GM18499 (cell line): ENCODE measurements around the gene RECK.
"Not testable (repeated sequence)": the region's sequence is repeated elsewhere in the genome, so short reads cannot be mapped to it uniquely, and the experiment has no call there.

Experiments used
- ATAC-seq: cut with Tn5 transposase; IDR thresholded peaks from one replicate; pipeline ENCODE4 v1.9.1; 2021; ENCODE audit warnings: moderate number of reproducible peaks; ENCODE audit not compliant: insufficient read depth, unreplicated experiment

Gene RECK

GRCh38 chr9:36102742-36103495 lies 66.2 kb downstream of the RECK start:
- ATAC-seq, result peak; percentile 68

- no peak for ATAC-seq
Measured at GRCh38 chr9:36109071-36109470, 72.4 kb downstream of the RECK start.

- ATAC-seq, result no peak
Measured at GRCh38 chr9:36110434-36110833, 73.7 kb downstream of the RECK start.

GRCh38 chr9:36112516-36112915 lies 75.8 kb downstream of the RECK start:
- no peak for ATAC-seq

- ATAC-seq, result no peak
Measured at GRCh38 chr9:36113999-36114398, 77.3 kb downstream of the RECK start.

GRCh38 chr9:36116593-36116992 lies 79.9 kb downstream of the RECK start:
- ATAC-seq, result no peak

- ATAC-seq, result no peak
Measured at GRCh38 chr9:36118201-36118600, 81.5 kb downstream of the RECK start.

- ATAC-seq, result no peak
Measured at GRCh38 chr9:36118706-36119105, 82.0 kb downstream of the RECK start.

GRCh38 chr9:36119476-36119875 lies 82.8 kb downstream of the RECK start:
- ATAC-seq, result no peak

GRCh38 chr9:36120705-36121104 lies 84.0 kb downstream of the RECK start:
- ATAC-seq, result no peak

- no peak for ATAC-seq
Measured at GRCh38 chr9:36121971-36122370, 85.3 kb downstream of the RECK start.

GRCh38 chr9:36123515-36123914 lies 86.8 kb downstream of the RECK start:
- no peak for ATAC-seq

- no peak for ATAC-seq
Measured at GRCh38 chr9:36125062-36125855, 88.5 kb downstream of the RECK start.

GRCh38 chr9:36126016-36126730 lies 89.5 kb downstream of the RECK start:
- ATAC-seq, result no peak

GRCh38 chr9:36127652-36128244 lies 91.0 kb downstream of the RECK start:
- no peak for ATAC-seq

GRCh38 chr9:36128349-36128748 lies 91.6 kb downstream of the RECK start:
- ATAC-seq, result no peak

GRCh38 chr9:36129139-36129538 lies 92.4 kb downstream of the RECK start:
- ATAC-seq, result no peak

GRCh38 chr9:36131666-36132065 lies 95.0 kb downstream of the RECK start:
- ATAC-seq, result not testable (repeated sequence)

GRCh38 chr9:36132086-36132485 lies 95.4 kb downstream of the RECK start:
- ATAC-seq, result no peak

GRCh38 chr9:36134761-36135505 lies 98.2 kb downstream of the RECK start:
- no peak for ATAC-seq
